Trophoblast cell (in vitro differentiated cells and primary cell): ENCODE measurements around the gene IP6K3.

Experiments used
- DNase-seq, 2 donors: peaks; one replicate each; pipeline ENCODE4 v3.0.0-alpha.2; 2016
- H2AFZ ChIP-seq: 2 replicates; pipeline ENCODE4 v1.6.1; 2013; ENCODE audit warnings: low read length, moderate library complexity, mild to moderate bottlenecking; ENCODE audit not compliant: insufficient read depth, poor library complexity
- H2AK5ac ChIP-seq: 2 replicates; pipeline ENCODE4 v1.6.1; 2013; ENCODE audit warnings: mild to moderate bottlenecking, low read length
- H2BK120ac ChIP-seq: 2 replicates; pipeline ENCODE4 v1.6.1; 2013; ENCODE audit warnings: low read length, mild to moderate bottlenecking, moderate library complexity; ENCODE audit not compliant: insufficient read depth, poor library complexity
- H2BK12ac ChIP-seq: 2 replicates; pipeline ENCODE4 v1.6.1; 2013; ENCODE audit warnings: mild to moderate bottlenecking, low read length, moderate library complexity
- H2BK5ac ChIP-seq: 2 replicates; pipeline ENCODE4 v1.6.1; 2013; ENCODE audit warnings: low read length, low read depth, moderate library complexity, mild to moderate bottlenecking; ENCODE audit not compliant: poor library complexity
- H3K14ac ChIP-seq: 2 replicates; pipeline ENCODE4 v1.6.1; 2013; ENCODE audit warnings: mild to moderate bottlenecking, low read length
- H3K18ac ChIP-seq: 2 replicates; pipeline ENCODE4 v1.6.1; 2013; ENCODE audit warnings: mild to moderate bottlenecking, low read length
- H3K23ac ChIP-seq: 2 replicates; pipeline ENCODE4 v1.6.1; 2013; ENCODE audit warnings: low read length
- H3K27ac ChIP-seq: 2 replicates; pipeline ENCODE4 v1.5.1; 2013; ENCODE audit warnings: low read depth, mild to moderate bottlenecking, inconsistent platforms, low read length, moderate library complexity
- H3K27me3 ChIP-seq: 2 replicates; pipeline ENCODE4 v1.6.1; 2013; ENCODE audit warnings: inconsistent platforms, mild to moderate bottlenecking, low read length, moderate library complexity; ENCODE audit not compliant: insufficient read depth
- H3K36me3 ChIP-seq, 2 experiments: 1 replicate in 1 of 2; 2 replicates in 1 of 2; pipeline ENCODE4 v1.6.1; 2013; ENCODE audit warnings: low read length in 2 of 2, mild to moderate bottlenecking in 2 of 2, moderate library complexity in 1 of 2; ENCODE audit not compliant: insufficient read depth in 2 of 2, control insufficient read depth in 1 of 2
- H3K4ac ChIP-seq: 2 replicates; pipeline ENCODE4 v1.6.1; 2013; ENCODE audit warnings: low read depth, mild to moderate bottlenecking, low read length, moderate library complexity
- H3K4me1 ChIP-seq, 2 experiments: 1 replicate in 1 of 2; 2 replicates in 1 of 2; pipeline ENCODE4 v1.6.1; 2013; ENCODE audit warnings: low read length in 2 of 2, mild to moderate bottlenecking in 2 of 2, moderate library complexity in 1 of 2; ENCODE audit not compliant: insufficient read depth in 2 of 2, control insufficient read depth in 1 of 2
- H3K4me2 ChIP-seq: 2 replicates; pipeline ENCODE4 v1.6.1; 2013; ENCODE audit warnings: inconsistent platforms, mild to moderate bottlenecking, low read length, moderate library complexity
- H3K4me3 ChIP-seq: 2 replicates; pipeline ENCODE4 v1.5.1; 2013; ENCODE audit warnings: mild to moderate bottlenecking, low read depth, low read length, inconsistent platforms
- H3K79me1 ChIP-seq: one replicate; pipeline ENCODE4 v1.6.1; 2013; ENCODE audit warnings: low read length
- H3K79me2 ChIP-seq: 2 replicates; pipeline ENCODE4 v1.6.1; 2013; ENCODE audit warnings: low read length, mild to moderate bottlenecking; ENCODE audit not compliant: control insufficient read depth, insufficient read depth, poor library complexity
- H3K9ac ChIP-seq: 2 replicates; pipeline ENCODE4 v1.6.1; 2013; ENCODE audit warnings: mild to moderate bottlenecking, low read length
- H3K9me3 ChIP-seq: 2 replicates; pipeline ENCODE4 v1.6.1; 2013; ENCODE audit warnings: low read depth, mild to moderate bottlenecking, control low read depth, inconsistent platforms, low read length; ENCODE audit not compliant: insufficient read depth
- H4K12ac ChIP-seq: 2 replicates; pipeline ENCODE4 v1.6.1; 2013; ENCODE audit warnings: low read depth, mild to moderate bottlenecking, low read length, moderate library complexity
- H4K8ac ChIP-seq: 2 replicates; pipeline ENCODE4 v1.6.1; 2013; ENCODE audit warnings: low read depth, mild to moderate bottlenecking, low read length, moderate library complexity
- H4K91ac ChIP-seq: one replicate; pipeline ENCODE4 v1.6.1; 2013; ENCODE audit warnings: low read depth, mild to moderate bottlenecking, low read length, moderate library complexity
- WGBS: extraction: QIAGEN DNeasy Blood & Tissue Kit; methylation state at CpG from one replicate; pipeline ENCODE4 v1.1.7; 2013; ENCODE audit warnings: missing lambda C conversion rate; ENCODE audit not compliant: insufficient read length, insufficient coverage; ENCODE audit errors: extremely low coverage; 5-methylcytosine and 5-hydroxymethylcytosine counted together

IP6K3 gene

DNA sequence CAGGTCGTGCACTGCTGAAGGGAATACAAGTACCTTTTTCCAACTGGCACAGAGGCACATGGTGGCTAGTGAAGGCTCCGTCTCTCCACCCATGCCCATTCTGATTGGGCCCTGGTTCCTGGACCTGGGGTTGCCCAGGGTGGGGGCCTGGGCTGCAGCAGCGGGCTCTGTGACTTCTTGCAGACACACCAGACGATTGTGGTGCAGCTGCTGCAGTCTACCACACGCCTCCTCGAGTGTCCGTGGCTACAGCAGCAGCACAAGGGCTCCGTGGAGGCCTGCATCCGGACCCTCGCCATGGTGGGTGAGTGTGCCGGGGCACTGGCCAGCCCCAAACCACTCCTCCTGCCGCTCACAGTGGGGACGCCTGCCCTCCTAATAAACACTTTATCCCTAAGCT lies 64.4 kb downstream of the IP6K3 start:
- Histone ChIP-seq H3K9ac (no peak overlapping the region), H3K9me3 (no peaks in the 10 kb centered on the region), H3K27me3 (no peaks in the 10 kb centered on the region), H2AK5ac (no peak overlapping the region), H4K12ac (no peak overlapping the region), H3K4me2 (no peak overlapping the region), H4K91ac (no peak overlapping the region), H3K4me1 (no peaks in the 10 kb centered on the region), H3K4me3 (no peak overlapping the region), H3K18ac (no peak overlapping the region), H2BK12ac (no peak overlapping the region), H4K8ac (no peak overlapping the region), H3K79me1 (no peaks in the 10 kb centered on the region), H3K79me2 (no peaks in the 10 kb centered on the region), H3K23ac (no peak overlapping the region), H3K27ac (no peak overlapping the region), H3K4ac (no peak overlapping the region), H2AFZ (no peak overlapping the region), H2BK5ac (no peak overlapping the region), H3K36me3 (peaks cover 21 to 28% of the 10 kb centered on the region in 2 experiments), H3K14ac (no peak overlapping the region), H2BK120ac (no peak overlapping the region)
- DNase-seq = no peak
- WGBS = no CpG with 5 or more reads among the region's 13 CpGs

DNA sequence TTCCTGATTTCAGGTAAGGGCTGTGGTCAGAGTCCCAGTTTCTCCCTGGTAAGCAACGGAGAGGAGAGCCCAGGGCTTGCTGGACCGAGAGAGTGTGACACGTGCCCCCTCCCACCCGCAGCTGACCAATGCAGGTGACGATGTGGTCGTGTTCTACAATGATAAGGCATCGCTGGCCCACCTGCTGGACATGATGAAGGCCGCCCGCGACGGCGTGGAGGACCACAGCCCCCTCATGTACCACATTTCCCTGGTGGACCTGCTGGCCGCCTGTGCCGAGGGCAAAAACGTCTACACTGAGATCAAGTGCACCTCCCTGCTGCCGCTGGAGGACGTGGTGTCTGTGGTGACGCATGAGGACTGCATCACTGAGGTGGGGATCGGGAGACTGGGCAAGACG lies 66.9 kb downstream of the IP6K3 start:
- Histone ChIP-seq H2BK120ac (no peak overlapping the region), H4K8ac (no peak overlapping the region), H3K4me3 (no peak overlapping the region), H3K4me1 (no peaks in the 10 kb centered on the region), H3K23ac (no peak overlapping the region), H2AK5ac (no peak overlapping the region), H3K4me2 (no peak overlapping the region), H4K12ac (no peak overlapping the region), H3K9me3 (no peaks in the 10 kb centered on the region), H4K91ac (no peak overlapping the region), H3K4ac (no peak overlapping the region), H3K27ac (no peak overlapping the region), H3K9ac (no peak overlapping the region), H2AFZ (no peak overlapping the region), H2BK12ac (no peak overlapping the region), H3K18ac (no peak overlapping the region), H3K79me1 (no peaks in the 10 kb centered on the region), H3K36me3 (peaks cover 12 to 15% of the 10 kb centered on the region in 2 experiments), H3K14ac (no peak overlapping the region), H2BK5ac (no peak overlapping the region), H3K27me3 (no peaks in the 10 kb centered on the region), H3K79me2 (no peaks in the 10 kb centered on the region)
- no peak for DNase-seq
- no CpG with 5 or more reads among the region's 20 CpGs for WGBS

DNA sequence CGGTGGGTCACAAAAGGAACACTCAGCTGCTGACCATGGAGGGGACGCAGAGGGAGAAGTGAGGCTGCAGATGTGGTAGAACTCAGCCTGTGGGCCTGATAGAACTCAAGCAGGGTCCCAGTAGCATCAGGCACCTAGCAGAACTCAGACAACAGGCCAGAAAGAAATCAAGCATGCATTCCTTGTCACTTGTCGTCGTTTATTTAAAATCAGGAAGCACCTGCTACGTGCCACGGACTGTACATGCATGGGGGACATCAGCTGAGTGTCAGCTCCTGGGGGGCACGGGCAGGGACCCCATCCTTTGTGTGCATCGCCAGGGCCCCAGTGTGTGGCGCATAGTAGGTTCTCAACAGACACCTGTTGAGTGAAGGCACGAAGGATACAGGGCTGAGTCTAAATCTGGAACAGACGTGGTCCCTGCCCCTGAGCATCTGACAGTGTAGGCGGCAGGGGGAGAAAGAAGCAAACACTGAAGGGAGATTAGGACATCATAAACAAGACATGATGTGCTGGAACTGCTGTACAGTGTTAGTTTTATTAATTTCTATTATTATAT lies 67.7 kb downstream of the IP6K3 start:
- H3K4me1 ChIP-seq = no peaks in the 10 kb centered on the region
- H4K12ac ChIP-seq = no peak overlapping the region
- no peak overlapping the region for H2BK5ac ChIP-seq
- H3K9ac ChIP-seq = no peak overlapping the region
- H3K79me2 ChIP-seq = no peaks in the 10 kb centered on the region
- no peak overlapping the region for H3K23ac ChIP-seq
- H3K9me3 ChIP-seq = no peaks in the 10 kb centered on the region
- H3K14ac ChIP-seq = no peak overlapping the region
- no peak overlapping the region for H4K91ac ChIP-seq
- peak overlapping the region; percentile 13 for H3K4me3 ChIP-seq
- H3K18ac ChIP-seq = no peak overlapping the region
- H3K4ac ChIP-seq = no peak overlapping the region
- H3K79me1 ChIP-seq = no peaks in the 10 kb centered on the region
- no peak overlapping the region for H3K4me2 ChIP-seq
- H3K27me3 ChIP-seq = no peaks in the 10 kb centered on the region
- no peak overlapping the region for H2AK5ac ChIP-seq
- no peak overlapping the region for H2BK12ac ChIP-seq
- H4K8ac ChIP-seq = no peak overlapping the region
- peaks cover 12 to 15% of the 10 kb centered on the region in 2 experiments for H3K36me3 ChIP-seq
- H3K27ac ChIP-seq = no peak overlapping the region
- WGBS = no CpG with 5 or more reads among the region's 12 CpGs
- no peak overlapping the region for H2AFZ ChIP-seq
- DNase-seq = no peak
- H2BK120ac ChIP-seq = no peak overlapping the region

DNA sequence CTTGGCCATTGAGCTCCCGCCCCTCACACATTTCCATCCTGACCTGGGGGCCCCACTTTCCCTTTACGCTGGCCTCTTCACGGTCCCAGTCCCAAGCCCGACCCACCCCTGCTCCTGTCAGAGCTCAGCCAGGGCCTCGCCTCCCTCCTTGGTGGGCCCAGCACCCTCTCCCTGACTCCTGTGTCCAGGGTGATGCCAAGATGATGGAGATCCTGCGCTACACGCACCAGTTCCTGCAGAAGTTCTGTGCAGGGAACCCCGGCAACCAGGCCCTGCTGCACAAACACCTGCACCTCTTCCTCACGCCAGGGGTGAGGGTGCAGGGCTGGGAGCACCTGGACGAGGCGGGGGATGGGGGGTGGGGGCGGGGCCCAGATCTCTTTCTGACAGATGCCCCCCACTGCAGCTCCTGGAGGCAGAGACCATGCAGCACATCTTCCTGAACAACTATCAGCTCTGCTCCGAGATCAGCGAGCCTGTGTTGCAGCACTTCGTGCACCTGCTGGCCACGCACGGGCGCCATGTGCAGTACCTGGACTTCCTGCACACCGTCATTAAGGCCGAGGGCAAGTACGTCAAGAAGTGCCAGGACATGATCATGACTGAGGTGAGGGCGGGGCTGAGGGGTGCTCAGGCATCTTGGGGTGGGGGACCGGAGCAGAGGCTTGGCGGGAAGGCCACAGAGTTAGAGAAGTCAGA lies 68.3 kb downstream of the IP6K3 start:
- no CpG with 5 or more reads among the region's 24 CpGs for WGBS

More for the DNA sequence above, 68.3 kb downstream of the IP6K3 start:
- Histone ChIP-seq H4K91ac (no peak overlapping the region), H3K27ac (no peak overlapping the region), H4K8ac (no peak overlapping the region), H2BK5ac (no peak overlapping the region), H4K12ac (no peak overlapping the region), H2BK120ac (no peak overlapping the region), H3K27me3 (no peaks in the 10 kb centered on the region), H3K4me1 (no peaks in the 10 kb centered on the region), H3K18ac (no peak overlapping the region), H2AFZ (no peak overlapping the region), H3K9ac (no peak overlapping the region), H2BK12ac (no peak overlapping the region), H3K23ac (no peak overlapping the region), H3K79me1 (no peaks in the 10 kb centered on the region), H3K4me2 (no peak overlapping the region), H3K79me2 (no peaks in the 10 kb centered on the region), H2AK5ac (no peak overlapping the region), H3K14ac (no peak overlapping the region), H3K9me3 (no peaks in the 10 kb centered on the region), H3K4me3 (no peak overlapping the region), H3K4ac (no peak overlapping the region), H3K36me3 (peaks cover 12 to 13% of the 10 kb centered on the region in 2 experiments)
- no peak for DNase-seq
